ENCODE data around the gene POU5F1.

- TF ChIP-seq CTCF (conservative IDR thresholded peaks at IDR 0.05; ENCODE audit: low read depth, low read length) (no peak), EZH2 (IDR thresholded peaks at IDR 0.05; ENCODE audit: borderline replicate concordance, low read depth, low read length, poor library complexity, severe bottlenecking) (no peak)
Observed at GRCh38 chr6:31216208-31216898, 45.9 kb upstream of the POU5F1 start.

Measured in A673 (cell line).